ENCODE measurements around the gene CFAP20. TPM values are rescaled to one million over a fixed set of nuclear protein-coding genes. Genes with fewer than 3 reads are reported as not detected.

The CFAP20 gene
- total and polyA plus RNA-seq, 2 of the 13 experiments (the other 11 are each of a cell fraction or from before 2014, with no cell fraction given), result 73.1 to 87.4 TPM

GRCh38 chr16:58129097-58129936, at the start of gene CFAP20 (continued):
- no peak for TF ChIP-seq ZUFSP (CRISPR knock-in tag; IDR thresholded peaks at IDR 0.05; ENCODE audit: borderline replicate concordance)
- no peak for TF ChIP-seq CERS6 (CRISPR knock-in tag; IDR thresholded peaks at IDR 0.05)
- TF ChIP-seq HNRNPL (IDR thresholded peaks at IDR 0.05; ENCODE audit: low read depth, low read length), result peak; percentile 92
- peak; percentile 64; the same call in 1 of the 2 replicates for TF ChIP-seq ZBTB7B (CRISPR knock-in tag; IDR thresholded peaks at IDR 0.05)
- peak; percentile 63; the same call in 1 of the 2 replicates for TF ChIP-seq ZNF652 (CRISPR knock-in tag; IDR thresholded peaks at IDR 0.05; ENCODE audit: borderline replicate concordance, low read depth)
- TF ChIP-seq REST (IDR thresholded peaks at IDR 0.05; ENCODE audit: borderline replicate concordance in 1 of 2, low read depth in 1 of 2, low read length in 2 of 2), result peak in 1 of 2 experiments; percentile 34; a peak in 1 of 4 replicates
- TF ChIP-seq DNMT1 (CRISPR knock-in tag; IDR thresholded peaks at IDR 0.05), result no peak; the same call in none of the 2 replicates
- TF ChIP-seq SCMH1 (CRISPR knock-in tag; IDR thresholded peaks at IDR 0.05; ENCODE audit: borderline replicate concordance), result no peak
- TF ChIP-seq PATZ1 (CRISPR knock-in tag; IDR thresholded peaks at IDR 0.05), result peak; percentile 73
- peak; percentile 99 for TF ChIP-seq TBX3 (IDR thresholded peaks at IDR 0.05; ENCODE audit: borderline replicate concordance)
- peak; percentile 73 for TF ChIP-seq RFX5 (IDR thresholded peaks at IDR 0.05; ENCODE audit: low read depth, low read length)
- peak; percentile 69; the same call in 1 of the 2 replicates for TF ChIP-seq MIER2 (CRISPR knock-in tag; IDR thresholded peaks at IDR 0.05)
- TF ChIP-seq MAFG (CRISPR knock-in tag; IDR thresholded peaks at IDR 0.05), result no peak
- TF ChIP-seq KAT7 (CRISPR knock-in tag; IDR thresholded peaks at IDR 0.05; ENCODE audit: borderline replicate concordance), result no peak
- peak; percentile 52 for TF ChIP-seq MYPOP (CRISPR knock-in tag; IDR thresholded peaks at IDR 0.05)
- no peak for TF ChIP-seq ATM (IDR thresholded peaks at IDR 0.05; ENCODE audit: borderline replicate concordance)
- no peak for TF ChIP-seq RAD51 (IDR thresholded peaks at IDR 0.05; ENCODE audit: borderline replicate concordance)
- peak; percentile 91 for TF ChIP-seq ZBTB38 (CRISPR knock-in tag; IDR thresholded peaks at IDR 0.05)
- no peak for TF ChIP-seq NR3C1 (CRISPR knock-in tag; IDR thresholded peaks at IDR 0.05)
- peak; percentile 99 for TF ChIP-seq ZMYM4 (CRISPR knock-in tag; IDR thresholded peaks at IDR 0.05)

All from HepG2 (cell line).